Ascending aorta (tissue), 2 donors: Measurements from ENCODE around the gene P3H2. TPM values are rescaled to one million over a fixed set of nuclear protein-coding genes. Genes with fewer than 3 reads are reported as not detected.

Experiments used
- DNase-seq, 2 donors: peaks; one replicate each; pipeline ENCODE4 v3.0.0-alpha.2; 2019; ENCODE audit warnings: low spot score in 2 of 2
- H3K27ac ChIP-seq, 2 donors: fragments of 200-600 bp; sonication (generic); one replicate each; pipeline ENCODE4 v1.5.1; 2016 to 2017; ENCODE audit warnings: mild to moderate bottlenecking in 1 of 2
- H3K27me3 ChIP-seq: fragments of 200-600 bp; sonication (generic); one replicate; pipeline ENCODE4 v1.5.1; 2017
- H3K36me3 ChIP-seq, 2 donors: fragments of 200-600 bp; sonication (generic); one replicate each; pipeline ENCODE4 v1.5.1; 2016
- H3K4me1 ChIP-seq, 2 donors: fragments of 200-600 bp; sonication (generic); one replicate each; pipeline ENCODE4 v1.5.1; 2016 to 2017; ENCODE audit warnings: mild to moderate bottlenecking in 1 of 2
- H3K4me3 ChIP-seq, 2 donors: fragments of 200-600 bp; sonication (generic); one replicate each; pipeline ENCODE4 v1.5.1; 2016 to 2017; ENCODE audit warnings: mild to moderate bottlenecking in 1 of 2
- H3K9me3 ChIP-seq, 2 donors: fragments of 200-600 bp; sonication (generic); one replicate each; pipeline ENCODE4 v1.5.1; 2016
- CTCF ChIP-seq, 3 experiments: fragments of 200-600 bp in 2 of 3; fragments of 450-650 bp in 1 of 3; sonication (generic) in 2 of 3; IDR thresholded peaks; one replicate each; pipeline ENCODE4 v1.5.1; 2016 to 2019; ENCODE audit warnings: antibody characterized with exemption in 3 of 3, mild to moderate bottlenecking in 1 of 3, moderate library complexity in 1 of 3
- intact Hi-C: fragments of 100-400 bp; cut with DNase I; formaldehyde crosslinking; loops from one replicate; pipeline ENCODE4 v1.15.1; 2023
- total RNA-seq: library from RNA; depleted of rRNA; stranded (reverse); fragments of >200 nt; gene quantifications from one replicate; pipeline ENCODE4 v1.1.0, GENCODE V29; 2016

Gene P3H2
- total RNA-seq, 1 donor from 2014 or later: 15.6 TPM

DNA sequence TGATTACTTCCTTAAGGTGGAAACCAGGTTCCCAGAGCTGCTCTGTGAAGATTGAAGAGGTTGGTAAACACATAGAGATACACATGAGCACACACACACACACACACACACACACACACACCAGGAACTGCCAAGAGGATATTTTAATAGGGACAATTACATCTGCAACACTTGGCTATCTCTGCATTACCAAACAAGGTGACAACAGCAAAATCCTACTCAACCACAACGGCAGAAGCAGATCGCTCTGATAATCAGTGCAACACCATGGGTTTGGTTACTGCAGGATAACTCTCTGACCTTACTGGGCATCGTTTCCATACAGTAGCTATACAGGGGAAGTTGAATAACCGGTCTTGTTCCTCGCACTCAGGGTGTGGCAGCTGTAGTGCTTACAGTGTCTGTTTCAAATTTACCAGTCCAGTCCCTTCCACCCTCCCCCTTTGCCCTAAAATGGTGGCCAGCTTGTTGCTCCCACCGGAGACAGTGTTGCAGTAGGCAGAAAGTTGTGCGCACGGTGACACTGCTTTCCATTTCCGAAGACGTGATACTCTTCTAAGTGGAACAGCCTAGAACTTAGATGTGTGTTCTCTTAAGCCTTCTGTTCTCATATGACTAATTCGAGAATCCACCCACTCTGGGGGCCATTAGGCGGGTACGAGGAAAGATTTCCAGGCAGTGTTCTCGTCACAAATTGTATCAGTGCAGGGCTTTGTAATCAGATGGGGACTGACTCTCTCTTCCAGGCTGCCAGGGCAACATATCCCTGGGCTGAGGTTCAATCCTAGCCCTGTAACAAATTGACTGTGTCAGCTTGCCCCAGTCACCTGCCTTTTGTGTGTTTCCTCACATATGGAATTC, 176.2 kb downstream of the P3H2 start:
- TF ChIP-seq CTCF (IDR thresholded peaks at IDR 0.05): no peak
- no peaks in the 10 kb centered on the region for H3K36me3 ChIP-seq
- intact Hi-C loops: no loop called here
- DNase-seq: no peak
- no peaks in the 10 kb centered on the region for H3K4me1 ChIP-seq
- no peak overlapping the region for H3K4me3 ChIP-seq
- H3K27me3 ChIP-seq: no peaks in the 10 kb centered on the region
- H3K27ac ChIP-seq: no peak overlapping the region
- H3K9me3 ChIP-seq: no peaks in the 10 kb centered on the region

DNA sequence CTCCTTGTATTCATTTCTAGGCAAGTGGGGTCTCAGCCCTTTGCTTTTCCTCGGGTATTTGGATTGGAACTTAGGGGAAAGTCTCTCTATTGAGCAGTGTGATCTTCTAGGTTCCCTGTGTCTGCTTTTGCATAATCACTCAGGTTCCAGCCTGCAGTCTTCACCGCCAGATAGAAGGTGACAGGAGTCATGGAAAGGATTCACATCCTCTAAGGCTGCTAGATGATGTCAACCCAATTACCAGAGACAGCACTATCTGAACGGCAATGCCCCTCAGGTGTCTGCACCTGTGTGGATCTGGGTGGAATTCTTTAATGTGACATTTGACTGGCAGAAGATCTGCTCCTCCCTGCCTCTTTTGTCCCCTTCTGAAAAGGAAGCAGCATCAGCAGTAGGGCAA, 177.7 kb downstream of the P3H2 start:
- H3K4me1 ChIP-seq: no peaks in the 10 kb centered on the region
- H3K27me3 ChIP-seq: no peaks in the 10 kb centered on the region
- intact Hi-C loops: no loop called here
- no peak overlapping the region for H3K27ac ChIP-seq
- no peak for DNase-seq
- TF ChIP-seq CTCF (IDR thresholded peaks at IDR 0.05): no peak
- no peak overlapping the region for H3K4me3 ChIP-seq
- no peaks in the 10 kb centered on the region for H3K36me3 ChIP-seq
- no peaks in the 10 kb centered on the region for H3K9me3 ChIP-seq

GRCh38 chr3:189941679-189942078, 179.0 kb downstream of the P3H2 start:
- Histone ChIP-seq H3K27ac (no peak overlapping the region), H3K36me3 (no peaks in the 10 kb centered on the region), H3K4me3 (no peak overlapping the region), H3K9me3 (no peaks in the 10 kb centered on the region), H3K4me1 (no peaks in the 10 kb centered on the region), H3K27me3 (no peaks in the 10 kb centered on the region)
- intact Hi-C loops: no loop called here
- no peak for DNase-seq
- TF ChIP-seq CTCF (IDR thresholded peaks at IDR 0.05): no peak

- no peaks in the 10 kb centered on the region for H3K9me3 ChIP-seq
- intact Hi-C loops: no loop called here
- H3K27ac ChIP-seq: no peak overlapping the region
- TF ChIP-seq CTCF (IDR thresholded peaks at IDR 0.05): no peak
- no peak overlapping the region for H3K4me3 ChIP-seq
- no peak for DNase-seq
- no peaks in the 10 kb centered on the region for H3K36me3 ChIP-seq
- H3K27me3 ChIP-seq: no peaks in the 10 kb centered on the region
- H3K4me1 ChIP-seq: no peaks in the 10 kb centered on the region
These were observed 179.6 kb downstream of the P3H2 start for GRCh38 chr3:189941125-189941524.

DNA sequence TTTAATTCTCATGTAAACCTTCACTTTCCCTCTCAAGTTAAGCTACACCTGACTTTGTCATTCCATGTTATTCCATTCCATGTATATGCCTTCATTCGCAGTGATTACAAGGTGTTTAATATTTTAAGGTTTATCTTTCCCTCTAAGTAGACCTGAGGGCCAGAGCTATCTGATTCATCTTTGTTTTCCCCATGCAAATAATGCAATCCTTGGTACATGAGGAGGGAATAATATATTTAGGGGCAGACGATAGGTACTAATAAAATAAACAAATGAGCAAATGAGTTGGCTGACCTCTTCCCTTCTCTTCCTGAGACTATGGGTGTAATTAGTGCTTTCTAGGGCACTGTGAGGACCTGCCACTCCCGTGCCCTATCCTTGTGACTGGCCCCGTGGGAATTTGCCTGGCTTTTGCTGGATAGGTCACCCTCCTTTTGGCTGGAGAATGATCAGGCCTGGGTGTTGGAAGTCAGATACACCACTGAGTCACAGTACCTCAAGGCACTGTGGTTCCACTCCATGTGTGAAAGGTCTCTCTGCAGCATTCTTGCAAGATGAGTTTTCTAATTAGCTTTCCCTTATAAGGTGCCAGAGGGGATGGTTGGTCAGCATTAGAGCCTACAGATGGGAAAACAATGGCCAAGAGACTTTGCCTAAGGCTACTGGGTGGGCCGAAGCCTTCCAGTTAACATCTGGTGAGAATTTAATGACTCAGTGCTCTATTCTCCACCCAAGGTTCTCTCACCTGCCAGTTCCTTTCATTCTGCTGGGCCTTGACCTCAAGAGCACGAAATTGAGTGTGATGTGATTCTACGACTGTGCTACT, 183.2 kb downstream of the P3H2 start:
- Histone ChIP-seq H3K4me1 (no peaks in the 10 kb centered on the region), H3K27me3 (no peaks in the 10 kb centered on the region), H3K9me3 (no peaks in the 10 kb centered on the region), H3K4me3 (no peak overlapping the region), H3K36me3 (no peaks in the 10 kb centered on the region), H3K27ac (no peak overlapping the region)
- TF ChIP-seq CTCF (IDR thresholded peaks at IDR 0.05): no peak
- no peak for DNase-seq
- intact Hi-C loops: no loop called here
